ENCODE results near the gene MVP. TPM values are rescaled to one million over a fixed set of nuclear protein-coding genes. Genes with fewer than 3 reads are reported as not detected.

MVP gene
- total RNA-seq, 1 donor from 2014 or later, result 111 TPM

GRCh38 chr16:29834079-29834478 is 13.8 kb downstream of the MVP start:
- no peak for DNase-seq (ENCODE audit: extremely low spot score in 2 of 2)
- peaks cover 0 to 81% of the 10 kb centered on the region in 2 donors for H3K36me3 ChIP-seq
- no peak overlapping the region for H3K27ac ChIP-seq
- H3K4me1 ChIP-seq, result peaks cover 6% of the 10 kb centered on the region
- intact Hi-C loops (cut with DNase I), result no loop called here
- no peaks in the 10 kb centered on the region for H3K9me3 ChIP-seq
- H3K27me3 ChIP-seq, result no peaks in the 10 kb centered on the region
- no peak for TF ChIP-seq POLR2A (IDR thresholded peaks at IDR 0.05)
- TF ChIP-seq POLR2AphosphoS5 (IDR thresholded peaks at IDR 0.05; ENCODE audit: insufficient read depth in 1 of 2, low read depth in 1 of 2), result no peak
- no peak for TF ChIP-seq CTCF (IDR thresholded peaks at IDR 0.05)
- H3K4me3 ChIP-seq, result no peak overlapping the region

GRCh38 chr16:29835926-29836325 is 15.7 kb downstream of the MVP start:
- H3K4me3 ChIP-seq, result no peak overlapping the region
- no peaks in the 10 kb centered on the region for H3K4me1 ChIP-seq
- TF ChIP-seq POLR2AphosphoS5 (IDR thresholded peaks at IDR 0.05; ENCODE audit: insufficient read depth in 1 of 2, low read depth in 1 of 2) (no peak), POLR2A (IDR thresholded peaks at IDR 0.05) (no peak), CTCF (IDR thresholded peaks at IDR 0.05) (no peak)
- DNase-seq (ENCODE audit: extremely low spot score in 2 of 2), result no peak
- no peaks in the 10 kb centered on the region for H3K27me3 ChIP-seq
- no peak overlapping the region for H3K27ac ChIP-seq
- no peaks in the 10 kb centered on the region for H3K9me3 ChIP-seq
- peaks cover 0 to 91% of the 10 kb centered on the region in 2 donors for H3K36me3 ChIP-seq
- intact Hi-C loops (cut with DNase I), result no loop called here

- intact Hi-C loops (cut with DNase I), result no loop called here
- H3K4me3 ChIP-seq, result no peak overlapping the region
- H3K9me3 ChIP-seq, result no peaks in the 10 kb centered on the region
- no peaks in the 10 kb centered on the region for H3K27me3 ChIP-seq
- H3K4me1 ChIP-seq, result no peaks in the 10 kb centered on the region
- DNase-seq (ENCODE audit: extremely low spot score in 2 of 2), result no peak
- H3K36me3 ChIP-seq, result peaks cover 0 to 91% of the 10 kb centered on the region in 2 donors
- TF ChIP-seq CTCF (IDR thresholded peaks at IDR 0.05), result no peak
- TF ChIP-seq POLR2A (IDR thresholded peaks at IDR 0.05), result no peak
- peak in 1 of 2 donors; percentile 14 for TF ChIP-seq POLR2AphosphoS5 (IDR thresholded peaks at IDR 0.05; ENCODE audit: insufficient read depth in 1 of 2, low read depth in 1 of 2)
- no peak overlapping the region for H3K27ac ChIP-seq
These were observed 16.4 kb downstream of the MVP start for GRCh38 chr16:29836623-29837022.

GRCh38 chr16:29837841-29838240 is 17.6 kb downstream of the MVP start:
- Histone ChIP-seq H3K4me3 (no peak overlapping the region), H3K9me3 (no peaks in the 10 kb centered on the region), H3K4me1 (no peaks in the 10 kb centered on the region), H3K27ac (no peak overlapping the region), H3K36me3 (peaks cover 0 to 89% of the 10 kb centered on the region in 2 donors), H3K27me3 (no peaks in the 10 kb centered on the region)
- intact Hi-C loops (cut with DNase I), result no loop called here
- no peak for TF ChIP-seq POLR2A (IDR thresholded peaks at IDR 0.05)
- no peak for TF ChIP-seq CTCF (IDR thresholded peaks at IDR 0.05)
- no peak for TF ChIP-seq POLR2AphosphoS5 (IDR thresholded peaks at IDR 0.05; ENCODE audit: insufficient read depth in 1 of 2, low read depth in 1 of 2)
- DNase-seq (ENCODE audit: extremely low spot score in 2 of 2), result no peak

- Histone ChIP-seq H3K4me3 (no peak overlapping the region), H3K27me3 (no peaks in the 10 kb centered on the region), H3K9me3 (no peaks in the 10 kb centered on the region), H3K27ac (no peak overlapping the region), H3K36me3 (peaks cover 0 to 75% of the 10 kb centered on the region in 2 donors), H3K4me1 (no peaks in the 10 kb centered on the region)
- intact Hi-C loops (cut with DNase I), result no loop called here
- TF ChIP-seq POLR2AphosphoS5 (IDR thresholded peaks at IDR 0.05; ENCODE audit: insufficient read depth in 1 of 2, low read depth in 1 of 2), result no peak
- TF ChIP-seq CTCF (IDR thresholded peaks at IDR 0.05), result no peak
- TF ChIP-seq POLR2A (IDR thresholded peaks at IDR 0.05), result no peak
- no peak for DNase-seq (ENCODE audit: extremely low spot score in 2 of 2)
These were observed 19.6 kb downstream of the MVP start for GRCh38 chr16:29839822-29840221.
